GM20000 (cell line): ENCODE data around the gene ROR1.

ENCODE experiments used
- DNase-seq: peaks from one replicate; pipeline ENCODE4 v3.0.0; 2012; ENCODE audit warnings: low spot score
- CTCF ChIP-seq: IDR thresholded peaks from 2 replicates; pipeline ENCODE4 v1.5.1; 2012; ENCODE audit warnings: mild to moderate bottlenecking, control low read depth; ENCODE audit errors: extremely low read depth, missing control alignments

ROR1 gene

DNA sequence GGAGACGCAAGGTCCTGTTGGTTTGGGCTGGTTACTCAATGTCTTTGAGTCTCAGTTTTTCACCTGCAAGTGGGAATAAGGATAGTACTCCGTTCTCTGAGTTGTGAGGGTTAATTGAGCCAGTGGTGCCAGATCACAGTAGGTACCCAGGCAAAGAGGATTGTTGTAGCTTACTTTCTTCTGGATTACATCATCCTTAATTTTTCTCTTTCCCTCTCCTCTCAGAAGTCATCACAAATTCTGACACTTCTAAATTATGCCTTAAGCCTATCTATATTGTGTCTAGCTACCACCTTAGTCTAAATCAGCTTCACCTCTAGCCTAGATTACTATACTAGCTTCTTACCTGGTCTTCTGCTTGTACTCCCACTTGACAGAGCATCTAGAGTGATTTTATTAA, 149.5 kb downstream of the ROR1 start:
- no peak for TF ChIP-seq CTCF
- no peak for DNase-seq

DNA sequence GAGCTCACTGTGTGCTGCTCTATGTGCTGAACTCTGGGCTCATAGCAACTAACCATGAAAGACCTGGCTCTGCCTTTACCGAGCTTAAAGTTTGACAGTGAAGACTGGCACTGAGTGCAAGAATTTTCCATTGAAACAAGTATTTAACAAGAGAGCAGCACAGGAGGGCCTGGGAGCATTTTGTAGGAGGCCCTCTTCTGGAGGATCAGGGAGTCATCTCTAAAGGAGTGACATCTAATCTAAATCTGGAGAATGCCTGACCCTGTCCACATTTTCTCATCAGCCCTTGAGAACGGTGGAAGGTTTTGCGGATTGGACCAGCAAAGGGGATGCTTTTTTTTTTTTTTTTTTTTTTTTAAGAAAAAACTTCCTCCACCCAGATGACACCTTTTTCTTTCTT, 150.8 kb downstream of the ROR1 start:
- DNase-seq, result no peak
- no peak for TF ChIP-seq CTCF

DNA sequence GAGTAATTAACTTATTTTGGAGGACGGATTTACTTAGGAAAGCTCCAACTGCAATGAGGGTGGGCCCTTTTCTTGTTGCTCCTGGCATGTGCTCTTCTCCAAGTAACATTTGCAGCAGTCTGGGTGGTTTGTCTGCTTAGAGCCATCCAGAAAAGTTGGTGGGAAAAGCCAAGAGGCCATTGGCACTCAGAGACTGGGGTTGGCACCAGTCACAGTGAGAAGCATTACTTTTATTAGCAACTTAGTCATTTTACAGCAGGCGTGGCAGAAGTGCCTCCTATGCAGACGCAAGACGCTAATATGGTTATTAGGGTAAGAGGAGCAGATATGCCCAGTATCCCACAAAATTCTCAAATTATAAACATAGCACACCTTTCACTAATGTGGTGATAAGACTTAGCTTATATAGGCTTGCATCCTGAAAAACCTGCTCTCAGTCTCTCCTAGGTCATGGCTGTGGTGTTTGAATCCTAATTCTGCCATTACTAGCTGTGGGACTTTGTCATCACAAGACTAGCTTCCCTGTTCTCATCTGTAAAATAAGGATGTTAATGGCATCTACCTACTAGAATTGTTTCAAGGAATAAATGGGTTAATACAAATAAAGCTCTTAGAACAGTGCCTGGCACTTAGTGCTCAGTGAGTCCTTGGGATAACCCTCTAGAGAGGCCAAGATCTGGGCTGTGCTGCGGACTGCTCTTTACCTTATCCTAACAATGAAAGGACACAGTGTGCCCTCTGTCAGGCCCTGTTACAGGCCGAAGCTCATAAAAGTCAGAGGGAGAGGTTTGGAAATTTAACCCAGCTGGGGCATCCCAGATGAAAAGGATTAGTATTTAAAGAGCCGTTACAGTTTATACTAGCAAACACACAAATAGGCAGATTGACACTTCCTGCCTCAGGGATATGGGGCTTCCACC, 154.6 kb downstream of the ROR1 start:
- TF ChIP-seq CTCF, result no peak
- no peak for DNase-seq

- TF ChIP-seq CTCF, result no peak
- no peak for DNase-seq
Observed at GRCh38 chr1:63929106-63929478, 155.3 kb downstream of the ROR1 start.

GRCh38 chr1:63931468-63931867, 157.7 kb downstream of the ROR1 start:
- no peak for DNase-seq
- TF ChIP-seq CTCF, result no peak

DNA sequence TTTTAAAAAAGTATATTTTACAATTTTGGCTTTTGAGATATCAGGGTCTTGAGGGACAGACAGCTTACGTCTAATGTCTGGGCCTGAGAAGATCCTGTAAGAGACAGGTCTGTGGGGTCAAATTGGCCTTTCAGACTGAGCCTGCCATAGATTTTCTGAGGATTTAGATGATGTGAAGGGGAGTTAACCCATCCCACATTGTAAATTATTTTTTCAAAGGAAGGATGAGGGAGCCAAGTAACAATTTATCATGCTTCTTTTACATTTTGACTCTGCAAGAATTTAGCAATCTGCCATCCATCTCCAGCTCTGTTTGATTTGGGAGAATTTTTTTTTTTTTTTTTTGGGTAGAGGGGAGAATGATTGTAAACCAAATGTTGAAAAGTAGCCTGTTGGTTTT, 160.9 kb downstream of the ROR1 start:
- no peak for DNase-seq
- TF ChIP-seq CTCF, result no peak

- no peak for TF ChIP-seq CTCF
- no peak for DNase-seq
Observed at GRCh38 chr1:63935143-63935542, 161.3 kb downstream of the ROR1 start.
